K562 (cell line): ENCODE results near the gene SCGB3A2.

Experiments used
- JUN ChIP-seq, 2 experiments: sonication (generic) in 1 of 2; formaldehyde crosslinking in 1 of 2; IDR thresholded peaks; 2 replicates each; pipeline versions ENCODE4 v1.6.1 to v1.8.0; 2012 to 2022; ENCODE audit warnings: borderline replicate concordance in 2 of 2, mild to moderate bottlenecking in 2 of 2, improper control_type of control experiment in 1 of 2, low read depth in 1 of 2, low read length in 1 of 2, missing genetic modification reagents in 1 of 2
- NR1H2 ChIP-seq: sonication (generic); formaldehyde crosslinking; IDR thresholded peaks from 2 replicates; pipeline ENCODE4 v1.4.0; 2020; ENCODE audit warnings: mild to moderate bottlenecking, missing genetic modification reagents
- NR3C1 ChIP-seq: sonication (generic); formaldehyde crosslinking; IDR thresholded peaks from 2 replicates; pipeline ENCODE4 v1.8.1; 2022; ENCODE audit warnings: missing genetic modification reagents
- POLR2AphosphoS5 ChIP-seq: IDR thresholded peaks from 2 replicates; pipeline ENCODE4 v1.6.1; 2011; ENCODE audit warnings: mild to moderate bottlenecking, low read depth, low read length, moderate library complexity; ENCODE audit not compliant: control insufficient read depth, insufficient read depth
- RAD51 ChIP-seq: fragments of 450-650 bp; IDR thresholded peaks from 2 replicates; pipeline ENCODE4 v1.7.1; 2016; ENCODE audit warnings: low read depth, mild to moderate bottlenecking, borderline replicate concordance
- TOE1 ChIP-seq, 2 experiments: fragments of 450-650 bp in 1 of 2; sonication (generic) in 1 of 2; formaldehyde crosslinking in 1 of 2; IDR thresholded peaks; 2 replicates each; pipeline versions ENCODE4 v1.7.1 to v1.8.0; 2016 to 2022; ENCODE audit warnings: borderline replicate concordance in 2 of 2, mild to moderate bottlenecking in 2 of 2, antibody characterized with exemption in 1 of 2, inconsistent platforms in 1 of 2, low read depth in 1 of 2, missing genetic modification reagents in 1 of 2, moderate library complexity in 1 of 2
- ZFP1 ChIP-seq: fragments of 450-650 bp; formaldehyde crosslinking; IDR thresholded peaks from 2 replicates; pipeline ENCODE4 v1.4.0; 2020; ENCODE audit warnings: mild to moderate bottlenecking, mixed read lengths
- TF ChIP-seq, protein P1 (sequence below), 3 experiments: IDR thresholded peaks in 2 of 3; conservative IDR thresholded peaks in 1 of 3; 2 replicates each; pipeline ENCODE4 v1.5.1; 2011 to 2012; ENCODE audit warnings: low read length in 3 of 3, mild to moderate bottlenecking in 3 of 3, control low read depth in 2 of 3, improper control_type of control experiment in 1 of 3, inconsistent platforms in 1 of 3, low read depth in 1 of 3, mixed read lengths in 1 of 3, moderate library complexity in 1 of 3; ENCODE audit not compliant: insufficient read depth in 2 of 3
- TF ChIP-seq, protein P2 (sequence below): sonication (generic); formaldehyde crosslinking; IDR thresholded peaks from 2 replicates; pipeline ENCODE4 v1.8.1; 2023; ENCODE audit warnings: mild to moderate bottlenecking, missing genetic modification reagents
- TF ChIP-seq, protein P3 (sequence below): sonication (generic); formaldehyde crosslinking; IDR thresholded peaks from 2 replicates; pipeline ENCODE4 v1.8.1; 2023; ENCODE audit warnings: mild to moderate bottlenecking, missing genetic modification reagents

DNA sequence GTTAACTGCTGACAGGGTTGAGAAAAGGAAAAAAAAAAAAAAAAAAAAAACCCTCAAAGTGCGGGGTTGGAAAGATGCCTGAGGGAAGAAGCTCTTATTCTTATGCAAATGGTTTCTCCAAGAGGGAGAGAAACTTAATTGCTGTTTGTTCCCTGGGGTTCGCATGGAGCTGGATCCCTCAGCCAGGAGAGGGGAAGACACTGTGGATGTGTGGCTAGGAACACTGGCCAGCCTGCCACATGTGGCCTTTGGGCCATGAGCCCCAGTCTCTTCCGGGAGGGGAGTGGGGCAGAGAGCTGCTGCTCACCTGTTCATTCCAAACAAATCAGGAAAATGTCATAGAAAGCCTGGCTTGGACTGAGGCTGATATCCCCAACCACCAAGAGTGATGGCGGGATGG lies 9.4 kb upstream of the SCGB3A2 start:
- TF ChIP-seq, protein P1, sequence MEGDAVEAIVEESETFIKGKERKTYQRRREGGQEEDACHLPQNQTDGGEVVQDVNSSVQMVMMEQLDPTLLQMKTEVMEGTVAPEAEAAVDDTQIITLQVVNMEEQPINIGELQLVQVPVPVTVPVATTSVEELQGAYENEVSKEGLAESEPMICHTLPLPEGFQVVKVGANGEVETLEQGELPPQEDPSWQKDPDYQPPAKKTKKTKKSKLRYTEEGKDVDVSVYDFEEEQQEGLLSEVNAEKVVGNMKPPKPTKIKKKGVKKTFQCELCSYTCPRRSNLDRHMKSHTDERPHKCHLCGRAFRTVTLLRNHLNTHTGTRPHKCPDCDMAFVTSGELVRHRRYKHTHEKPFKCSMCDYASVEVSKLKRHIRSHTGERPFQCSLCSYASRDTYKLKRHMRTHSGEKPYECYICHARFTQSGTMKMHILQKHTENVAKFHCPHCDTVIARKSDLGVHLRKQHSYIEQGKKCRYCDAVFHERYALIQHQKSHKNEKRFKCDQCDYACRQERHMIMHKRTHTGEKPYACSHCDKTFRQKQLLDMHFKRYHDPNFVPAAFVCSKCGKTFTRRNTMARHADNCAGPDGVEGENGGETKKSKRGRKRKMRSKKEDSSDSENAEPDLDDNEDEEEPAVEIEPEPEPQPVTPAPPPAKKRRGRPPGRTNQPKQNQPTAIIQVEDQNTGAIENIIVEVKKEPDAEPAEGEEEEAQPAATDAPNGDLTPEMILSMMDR (IDR thresholded peaks at IDR 0.05 in 2 of 3, conservative IDR thresholded peaks at IDR 0.05 in 1 of 3; ENCODE audit: insufficient read depth in 2 of 3, low read depth in 1 of 3, low read length in 3 of 3) = no peak
- no peak for TF ChIP-seq ZFP1 (CRISPR knock-in tag)
- TF ChIP-seq POLR2AphosphoS5 = no peak
- no peak for TF ChIP-seq RAD51
- TF ChIP-seq, protein P2, sequence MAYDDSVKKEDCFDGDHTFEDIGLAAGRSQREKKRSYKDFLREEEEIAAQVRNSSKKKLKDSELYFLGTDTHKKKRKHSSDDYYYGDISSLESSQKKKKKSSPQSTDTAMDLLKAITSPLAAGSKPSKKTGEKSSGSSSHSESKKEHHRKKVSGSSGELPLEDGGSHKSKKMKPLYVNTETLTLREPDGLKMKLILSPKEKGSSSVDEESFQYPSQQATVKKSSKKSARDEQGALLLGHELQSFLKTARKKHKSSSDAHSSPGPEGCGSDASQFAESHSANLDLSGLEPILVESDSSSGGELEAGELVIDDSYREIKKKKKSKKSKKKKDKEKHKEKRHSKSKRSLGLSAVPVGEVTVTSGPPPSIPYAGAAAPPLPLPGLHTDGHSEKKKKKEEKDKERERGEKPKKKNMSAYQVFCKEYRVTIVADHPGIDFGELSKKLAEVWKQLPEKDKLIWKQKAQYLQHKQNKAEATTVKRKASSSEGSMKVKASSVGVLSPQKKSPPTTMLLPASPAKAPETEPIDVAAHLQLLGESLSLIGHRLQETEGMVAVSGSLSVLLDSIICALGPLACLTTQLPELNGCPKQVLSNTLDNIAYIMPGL (CRISPR knock-in tag) = no peak
- TF ChIP-seq NR1H2 = no peak
- TF ChIP-seq, protein P3, sequence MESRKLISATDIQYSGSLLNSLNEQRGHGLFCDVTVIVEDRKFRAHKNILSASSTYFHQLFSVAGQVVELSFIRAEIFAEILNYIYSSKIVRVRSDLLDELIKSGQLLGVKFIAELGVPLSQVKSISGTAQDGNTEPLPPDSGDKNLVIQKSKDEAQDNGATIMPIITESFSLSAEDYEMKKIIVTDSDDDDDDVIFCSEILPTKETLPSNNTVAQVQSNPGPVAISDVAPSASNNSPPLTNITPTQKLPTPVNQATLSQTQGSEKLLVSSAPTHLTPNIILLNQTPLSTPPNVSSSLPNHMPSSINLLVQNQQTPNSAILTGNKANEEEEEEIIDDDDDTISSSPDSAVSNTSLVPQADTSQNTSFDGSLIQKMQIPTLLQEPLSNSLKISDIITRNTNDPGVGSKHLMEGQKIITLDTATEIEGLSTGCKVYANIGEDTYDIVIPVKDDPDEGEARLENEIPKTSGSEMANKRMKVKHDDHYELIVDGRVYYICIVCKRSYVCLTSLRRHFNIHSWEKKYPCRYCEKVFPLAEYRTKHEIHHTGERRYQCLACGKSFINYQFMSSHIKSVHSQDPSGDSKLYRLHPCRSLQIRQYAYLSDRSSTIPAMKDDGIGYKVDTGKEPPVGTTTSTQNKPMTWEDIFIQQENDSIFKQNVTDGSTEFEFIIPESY (CRISPR knock-in tag) = no peak
- no peak for TF ChIP-seq JUN (IDR thresholded peaks at IDR 0.05; ENCODE audit: borderline replicate concordance, low read depth, low read length)
- TF ChIP-seq JUN (CRISPR knock-in tag; IDR thresholded peaks at IDR 0.05; ENCODE audit: borderline replicate concordance) = no peak
- TF ChIP-seq TOE1 (IDR thresholded peaks at IDR 0.05; ENCODE audit: borderline replicate concordance) = no peak
- no peak for TF ChIP-seq TOE1 (CRISPR knock-in tag; IDR thresholded peaks at IDR 0.05; ENCODE audit: borderline replicate concordance, low read depth)
- TF ChIP-seq NR3C1 = no peak
